Head of caudate nucleus (tissue), 42 donors: Measurements from ENCODE around the gene FLG2.

Source experiments
- DNase-seq, 42 donors: peaks; one replicate each; pipeline versions ENCODE4 v3.0.0 to v3.0.0-alpha.2; 2020 to 2021; ENCODE audit warnings: mixed read lengths in 7 of 42
- intact Hi-C: fragments of 100-400 bp; cut with DNase I; formaldehyde crosslinking; loops from one replicate; pipeline ENCODE4 v1.15.0; 2022

The FLG2 gene

DNA sequence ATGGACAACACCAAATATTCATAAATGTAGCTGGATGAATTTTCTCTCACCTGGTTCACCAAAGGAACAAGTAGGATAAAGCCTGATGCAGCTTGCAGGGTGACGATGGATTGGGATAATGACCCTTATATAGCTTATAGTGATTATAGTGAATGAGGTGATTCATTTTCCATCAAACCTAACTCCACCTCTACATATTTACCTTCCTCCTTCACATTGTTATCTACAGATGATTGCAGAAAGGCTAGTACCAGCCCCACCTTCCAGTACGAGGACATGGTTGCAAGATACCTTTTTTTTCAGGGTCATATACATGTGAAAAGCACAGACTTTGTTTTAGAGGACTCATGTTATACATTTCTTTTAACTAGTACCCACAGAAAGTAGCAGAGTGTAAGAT, at the start of gene FLG2:
Gene FLG2, minus strand, starts transcription at position 101 of the 400 bp plus-strand sequence. CDS start 1,122 bp downstream, outside the sequence.
- intact Hi-C loops, result no loop called here
- no peak for DNase-seq

DNA sequence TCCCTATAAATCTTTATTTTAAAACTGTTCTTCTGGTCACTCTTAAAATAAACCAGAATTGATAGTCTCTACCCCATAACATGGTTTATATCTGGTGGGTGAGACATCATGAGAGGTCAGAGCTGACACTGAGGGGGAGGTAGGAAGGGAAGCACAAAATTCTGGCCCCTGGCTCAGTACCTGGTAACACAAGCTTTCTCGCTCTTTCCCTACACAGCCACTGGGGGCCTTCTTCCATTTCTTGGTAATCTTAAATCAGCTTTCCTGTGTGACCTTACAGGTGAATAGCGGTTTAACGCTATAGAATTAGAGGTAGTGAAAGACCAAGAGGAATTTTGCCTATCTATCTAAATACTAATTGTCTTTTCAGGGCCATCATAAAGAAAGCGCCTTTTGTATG, 48.9 kb upstream of the FLG2 start:
- no peak for DNase-seq
- intact Hi-C loops, result no loop called here

DNA sequence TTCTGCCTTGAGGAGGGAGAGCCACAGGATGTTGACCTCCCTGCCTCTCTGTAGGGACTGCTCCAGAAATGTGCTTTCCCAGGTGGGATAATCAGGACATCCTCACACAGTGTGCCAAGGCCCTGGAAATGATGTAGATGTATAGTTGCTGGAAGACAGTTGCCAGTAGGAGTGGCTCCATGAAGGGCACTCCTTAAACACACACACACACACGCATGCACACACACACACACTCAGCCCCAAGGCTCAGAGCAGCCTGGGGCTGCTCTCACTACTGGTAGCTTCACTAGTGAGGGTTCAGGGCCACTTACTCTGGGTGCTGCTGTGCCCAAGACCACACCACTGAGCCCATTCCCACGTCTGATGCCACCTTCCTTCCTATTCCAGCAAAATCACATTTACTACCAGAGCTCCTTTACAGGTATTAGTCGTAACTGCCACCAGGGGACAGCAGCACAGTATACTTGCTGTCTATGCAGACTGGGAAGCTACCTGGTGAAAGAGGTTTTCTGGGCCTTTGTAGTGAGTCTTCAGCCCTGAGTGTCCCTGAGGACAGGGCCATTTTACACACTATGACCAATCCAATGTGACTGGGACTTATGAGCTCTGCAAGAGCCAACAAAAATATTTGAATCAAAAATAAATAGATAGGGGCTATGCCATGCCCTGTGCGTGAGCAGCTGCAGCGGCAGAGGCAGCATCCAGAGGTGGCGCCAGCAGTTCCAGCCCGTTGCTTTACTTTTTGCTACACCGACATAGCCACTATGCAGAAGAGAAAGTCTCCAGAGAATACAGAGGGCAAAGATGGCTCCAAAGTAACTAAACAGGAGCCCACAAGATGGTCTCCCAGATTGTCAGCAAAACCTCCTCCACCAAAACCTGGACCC, 39.2 kb upstream of the FLG2 start:
- DNase-seq, result no peak
- intact Hi-C loops, result no loop called here

DNA sequence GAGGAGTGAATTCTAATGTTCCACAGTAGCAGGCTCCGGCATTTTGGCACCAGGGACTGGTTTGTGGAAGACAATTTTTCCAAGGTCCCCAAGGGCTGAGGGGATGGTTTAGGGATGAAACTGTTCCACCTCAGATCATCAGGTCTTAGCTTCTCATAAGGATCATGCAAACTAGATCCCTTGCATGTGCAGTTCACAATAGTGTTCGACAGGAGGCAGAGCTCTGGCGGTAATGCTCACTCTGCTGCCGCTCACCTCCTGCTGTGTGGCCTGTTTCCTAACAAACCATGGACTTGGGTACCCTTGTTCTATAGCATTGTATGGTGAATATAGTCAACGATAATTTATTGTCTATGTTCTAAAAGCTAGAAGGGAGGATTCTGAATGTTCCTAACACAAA, 37.7 kb upstream of the FLG2 start:
- DNase-seq, result no peak
- intact Hi-C loops, result no loop called here

GRCh38 chr1:152394151-152394550, 34.3 kb upstream of the FLG2 start:
- intact Hi-C loops, result no loop called here
- DNase-seq, result no peak

GRCh38 chr1:152392909-152393308, 33.1 kb upstream of the FLG2 start:
- DNase-seq, result no peak
- intact Hi-C loops, result no loop called here

GRCh38 chr1:152388889-152389288, 29.1 kb upstream of the FLG2 start:
- intact Hi-C loops, result no loop called here
- DNase-seq, result no peak

GRCh38 chr1:152386940-152387339, 27.1 kb upstream of the FLG2 start:
- no peak for DNase-seq
- intact Hi-C loops, result no loop called here

- intact Hi-C loops, result no loop called here
- DNase-seq, result no peak
Observed at GRCh38 chr1:152380932-152381331, 21.1 kb upstream of the FLG2 start.

- intact Hi-C loops, result no loop called here
- DNase-seq, result no peak
Observed at GRCh38 chr1:152374451-152374850, 14.6 kb upstream of the FLG2 start.

- DNase-seq, result no peak
- intact Hi-C loops, result no loop called here
Observed at GRCh38 chr1:152372672-152373071, 12.9 kb upstream of the FLG2 start.

DNA sequence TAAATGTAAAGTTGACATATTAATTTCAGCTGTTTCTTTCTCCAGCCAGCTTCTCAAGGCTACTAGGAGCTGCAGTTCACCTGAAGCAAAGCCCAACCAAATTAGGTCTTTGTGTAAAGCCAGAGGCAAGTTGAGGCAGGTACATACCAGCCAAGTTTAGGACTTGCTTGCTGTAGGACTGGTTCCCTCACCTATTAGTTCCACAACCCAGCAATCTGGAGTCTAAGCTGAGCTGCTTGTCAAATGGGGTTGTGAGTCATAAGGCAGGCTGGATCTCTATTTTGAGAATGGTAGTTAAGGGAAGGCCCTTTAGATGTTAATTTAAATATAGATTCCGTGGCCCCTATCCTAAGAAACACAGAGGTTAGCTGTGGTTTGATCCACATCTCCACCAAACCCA, 7.6 kb upstream of the FLG2 start:
- DNase-seq, result no peak

DNA sequence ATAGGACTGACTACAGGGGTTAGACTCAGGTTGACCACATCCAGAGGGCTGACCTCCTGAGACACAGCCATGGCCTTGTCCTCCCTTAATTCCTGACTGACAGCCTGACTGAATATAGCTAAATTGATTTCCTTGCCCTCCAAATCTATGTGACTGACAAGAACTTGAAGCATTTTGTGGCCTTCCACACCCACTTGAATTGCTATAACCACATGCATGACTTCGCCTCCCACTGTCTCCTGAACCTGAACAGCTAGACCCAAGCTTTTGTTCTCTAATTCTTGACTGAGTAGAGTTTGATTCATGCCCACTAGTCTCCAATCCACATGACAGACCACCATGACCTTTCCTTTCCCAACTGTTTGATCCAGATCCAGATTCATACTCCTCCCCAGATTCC, 3.1 kb downstream of the FLG2 start:
- DNase-seq, result no peak
- intact Hi-C loops, result no loop called here

More for the DNA sequence above, 7.6 kb upstream of the FLG2 start:
- intact Hi-C loops, result no loop called here

- intact Hi-C loops, result no loop called here
- DNase-seq, result no peak
Observed at GRCh38 chr1:152349611-152350010, 10.2 kb downstream of the FLG2 start.

DNA sequence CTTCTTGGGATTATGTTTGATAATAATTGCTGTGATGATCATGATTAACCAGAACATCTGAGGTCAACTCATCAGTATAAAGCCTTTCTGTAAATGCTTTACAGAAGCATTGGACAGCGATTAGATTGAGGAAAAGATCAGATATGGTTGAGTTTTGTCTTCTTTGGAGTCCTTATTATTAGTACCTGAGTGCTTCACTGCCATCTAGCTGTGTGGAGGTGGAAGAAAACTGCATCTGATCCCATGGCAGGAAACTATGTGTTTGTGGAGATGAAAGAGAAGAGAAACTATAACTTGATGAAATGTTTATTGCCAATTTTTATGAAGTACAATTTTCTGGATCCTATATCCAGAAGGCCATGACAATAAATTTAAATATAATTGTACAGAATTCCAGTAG, 11.4 kb downstream of the FLG2 start:
- intact Hi-C loops, result no loop called here

GRCh38 chr1:152347116-152347728, 12.6 kb downstream of the FLG2 start:
- peak in 19 of 42 donors; percentile 4 to 75 (median 25) for DNase-seq
- intact Hi-C loops, result no loop called here

More for the DNA sequence above, 11.4 kb downstream of the FLG2 start:
- no peak for DNase-seq

DNA sequence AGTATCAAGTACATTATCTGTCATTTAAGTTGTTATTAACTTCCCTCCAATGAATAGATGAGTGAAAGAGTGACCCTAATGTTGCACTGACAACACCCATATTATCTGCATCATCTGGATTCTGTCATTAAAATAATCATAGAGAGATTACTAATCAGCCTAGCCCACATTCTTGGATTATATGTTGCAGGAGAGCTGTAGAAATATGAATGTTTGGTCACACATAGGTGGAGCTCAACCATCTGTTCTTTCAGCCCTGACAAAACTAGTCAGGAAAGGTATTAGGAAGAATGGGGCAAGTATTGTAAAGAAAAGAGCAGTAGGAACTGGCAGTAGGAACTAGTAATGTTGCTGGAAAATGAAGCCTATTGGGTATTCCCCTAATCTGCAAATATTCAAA, 15.4 kb downstream of the FLG2 start:
- intact Hi-C loops, result no loop called here
- DNase-seq, result no peak

GRCh38 chr1:152343006-152343405, 16.8 kb downstream of the FLG2 start:
- intact Hi-C loops, result no loop called here
- no peak for DNase-seq

DNA sequence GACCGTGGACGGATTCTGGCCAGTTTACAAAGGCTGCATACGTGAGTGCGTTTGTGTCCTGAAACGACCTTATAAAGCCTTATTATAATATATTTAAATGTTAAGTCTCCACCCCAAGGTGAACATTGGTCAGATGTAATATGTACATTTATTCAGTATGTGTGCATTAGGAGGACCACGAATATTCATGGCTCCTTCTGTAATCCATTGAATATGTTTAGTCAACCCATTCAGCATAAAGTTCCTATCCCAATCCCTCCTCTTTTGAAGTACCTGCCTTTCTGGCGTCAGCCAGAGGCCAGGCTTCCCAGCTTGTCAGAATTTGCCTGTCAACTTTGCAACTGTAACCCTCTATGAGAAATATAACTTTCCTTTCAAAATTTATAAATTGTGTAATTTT, 24.4 kb downstream of the FLG2 start:
- intact Hi-C loops, result no loop called here
- no peak for DNase-seq

GRCh38 chr1:152328801-152329391, 30.9 kb downstream of the FLG2 start:
- intact Hi-C loops, result no loop called here
- no peak for DNase-seq
